Right lobe of liver (tissue), 6 donors: ENCODE results near the gene UBE2H. TPM values are rescaled to one million over a fixed set of nuclear protein-coding genes. Genes with fewer than 3 reads are reported as not detected.

Experiments used
- ATAC-seq, 4 donors: fragments of 200-7000 bp; cut with Tn5 transposase; one replicate each; pipeline ENCODE4 v1.9.1; 2020; ENCODE audit warnings: mild to moderate bottlenecking in 4 of 4, moderate library complexity in 4 of 4
- DNase-seq, 3 donors: peaks; one replicate each; pipeline ENCODE4 v3.0.0-alpha.2; 2020
- H3K27ac ChIP-seq, 3 donors: fragments of 200-600 bp; one replicate each; pipeline ENCODE4 v1.8.0; 2022
- H3K27me3 ChIP-seq, 2 donors: fragments of 200-600 bp; one replicate each; pipeline ENCODE4 v1.8.0; 2022
- H3K36me3 ChIP-seq, 4 donors: fragments of 200-600 bp; sonication (generic) in 1 of 4; one replicate each; pipeline versions ENCODE4 v1.5.1 to v1.8.0; 2017 to 2022; ENCODE audit warnings: control low read depth in 1 of 4
- H3K4me1 ChIP-seq, 4 donors: fragments of 200-600 bp; sonication (generic) in 1 of 4; one replicate each; pipeline versions ENCODE4 v1.5.1 to v1.8.0; 2017 to 2022; ENCODE audit warnings: control low read depth in 1 of 4
- H3K4me3 ChIP-seq, 3 donors: fragments of 200-600 bp; one replicate each; pipeline ENCODE4 v1.8.0; 2022
- H3K9me3 ChIP-seq, 4 donors: fragments of 200-600 bp; sonication (generic) in 1 of 4; one replicate each; pipeline versions ENCODE4 v1.5.1 to v1.8.0; 2017 to 2022; ENCODE audit warnings: control low read depth in 1 of 4
- POLR2A ChIP-seq: fragments of 450-650 bp; IDR thresholded peaks from one replicate; pipeline ENCODE4 v1.6.1; 2017; ENCODE audit warnings: antibody characterized with exemption, mild to moderate bottlenecking
- WGBS: methylation state at CpG from one replicate; pipeline ENCODE4 v1.1.6; 2018; ENCODE audit warnings: low coverage, low lambda C conversion rate; ENCODE audit not compliant: insufficient coverage; ENCODE audit errors: missing lambda C conversion rate; 5-methylcytosine and 5-hydroxymethylcytosine counted together
- intact Hi-C, 2 donors: fragments of 100-400 bp; cut with DNase I; formaldehyde crosslinking; loops; one replicate each; pipeline versions ENCODE4 v1.11.2 to v1.14.1; 2022
- total RNA-seq, 6 experiments: library from RNA; depleted of rRNA in 2 of 6; stranded (reverse); fragments of >200 nt in 2 of 6; fragmentation: NEBNext Ultra II Directional in 3 of 6; extraction: Animal tissue kit (Norgen Biotek cat#: 25700) in 3 of 6; gene quantifications; one replicate each; pipeline versions ENCODE4 v1.1.0 to v1.2.4, GENCODE V29; 2016 to 2023
- TF ChIP-seq, protein P1 (sequence below), 4 donors: fragments of 200-600 bp in 3 of 4; fragments of 450-650 bp in 1 of 4; IDR thresholded peaks; one replicate each; pipeline versions ENCODE4 v1.5.1 to v1.8.0; 2016 to 2022; ENCODE audit warnings: antibody characterized with exemption in 4 of 4, mild to moderate bottlenecking in 2 of 4
- donor health status: DM: no; HTN: yes; CAD: no.
- donor health status: DM: no; HTN: no; CAD: no.
- donor health status: DM: no; HTN: no; CAD: no.
- donor health status: DM: no; HTN: yes; CAD: no.
- donor health status: DM: no; HTN: yes; CAD: no.

Gene UBE2H
- total RNA-seq, 6 experiments from 2014 or later = 27.4 to 47.0 (median 35.6) TPM

DNA sequence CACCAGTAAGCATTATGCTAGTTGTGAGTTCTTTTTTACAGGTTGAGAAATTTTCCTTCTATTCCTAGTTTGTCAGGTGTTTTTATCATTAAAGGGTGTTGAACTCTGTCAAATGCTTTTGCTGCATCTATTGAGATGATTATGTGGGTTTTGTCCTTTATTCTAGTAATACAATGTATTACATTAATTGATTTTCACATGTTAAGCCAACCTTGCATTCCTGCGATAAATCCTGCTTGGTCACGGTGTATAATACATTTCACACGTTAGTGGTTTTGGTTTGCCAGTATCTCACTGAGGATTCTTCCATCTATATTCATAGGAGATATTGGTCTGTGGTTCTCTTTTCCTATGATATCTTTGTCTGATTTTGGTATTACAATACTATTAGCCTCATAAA is 136.0 kb downstream of the UBE2H start:
- intact Hi-C loops = no loop called here
- H3K9me3 ChIP-seq = no peaks in the 10 kb centered on the region
- no peak overlapping the region for H3K27ac ChIP-seq
- ATAC-seq (no peak), DNase-seq (no peak)
- H3K4me3 ChIP-seq = no peak overlapping the region
- no peak for TF ChIP-seq POLR2A
- TF ChIP-seq, protein P1, sequence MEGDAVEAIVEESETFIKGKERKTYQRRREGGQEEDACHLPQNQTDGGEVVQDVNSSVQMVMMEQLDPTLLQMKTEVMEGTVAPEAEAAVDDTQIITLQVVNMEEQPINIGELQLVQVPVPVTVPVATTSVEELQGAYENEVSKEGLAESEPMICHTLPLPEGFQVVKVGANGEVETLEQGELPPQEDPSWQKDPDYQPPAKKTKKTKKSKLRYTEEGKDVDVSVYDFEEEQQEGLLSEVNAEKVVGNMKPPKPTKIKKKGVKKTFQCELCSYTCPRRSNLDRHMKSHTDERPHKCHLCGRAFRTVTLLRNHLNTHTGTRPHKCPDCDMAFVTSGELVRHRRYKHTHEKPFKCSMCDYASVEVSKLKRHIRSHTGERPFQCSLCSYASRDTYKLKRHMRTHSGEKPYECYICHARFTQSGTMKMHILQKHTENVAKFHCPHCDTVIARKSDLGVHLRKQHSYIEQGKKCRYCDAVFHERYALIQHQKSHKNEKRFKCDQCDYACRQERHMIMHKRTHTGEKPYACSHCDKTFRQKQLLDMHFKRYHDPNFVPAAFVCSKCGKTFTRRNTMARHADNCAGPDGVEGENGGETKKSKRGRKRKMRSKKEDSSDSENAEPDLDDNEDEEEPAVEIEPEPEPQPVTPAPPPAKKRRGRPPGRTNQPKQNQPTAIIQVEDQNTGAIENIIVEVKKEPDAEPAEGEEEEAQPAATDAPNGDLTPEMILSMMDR (IDR thresholded peaks at IDR 0.05) = no peak
- 86% methylated on average over 3 of the region's 3 CpGs for WGBS
- no peaks in the 10 kb centered on the region for H3K27me3 ChIP-seq
- H3K4me1 ChIP-seq = no peaks in the 10 kb centered on the region
- H3K36me3 ChIP-seq = no peaks in the 10 kb centered on the region

DNA sequence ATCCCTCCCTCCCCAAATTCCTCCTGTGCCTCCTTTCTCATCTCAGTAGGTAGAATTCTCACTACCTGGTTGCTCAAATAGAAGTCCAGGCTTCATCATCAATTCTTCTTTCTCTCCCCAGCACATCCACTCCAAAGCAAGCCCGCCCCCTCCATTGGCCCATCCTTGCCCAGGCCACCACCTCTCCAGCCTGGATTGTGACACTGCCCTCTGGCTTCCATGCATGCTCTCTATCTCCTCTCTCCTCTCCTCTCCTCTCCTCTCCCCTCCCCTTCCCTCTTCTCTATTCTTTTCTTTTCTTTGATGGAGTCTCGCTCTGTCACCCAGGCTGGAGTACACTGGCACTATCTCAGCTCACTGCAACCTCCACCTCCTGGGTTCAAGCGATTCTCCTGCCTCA is 144.9 kb downstream of the UBE2H start:
- intact Hi-C loops = no loop called here
- Histone ChIP-seq H3K4me1 (no peaks in the 10 kb centered on the region), H3K9me3 (no peaks in the 10 kb centered on the region), H3K27ac (no peak overlapping the region), H3K36me3 (no peaks in the 10 kb centered on the region), H3K4me3 (no peak overlapping the region), H3K27me3 (no peaks in the 10 kb centered on the region)
- no peak for DNase-seq
- no peak for ATAC-seq
- no peak for TF ChIP-seq POLR2A
- TF ChIP-seq, protein P1 (IDR thresholded peaks at IDR 0.05) = no peak
- 87% methylated on average over 3 of the region's 3 CpGs for WGBS

DNA sequence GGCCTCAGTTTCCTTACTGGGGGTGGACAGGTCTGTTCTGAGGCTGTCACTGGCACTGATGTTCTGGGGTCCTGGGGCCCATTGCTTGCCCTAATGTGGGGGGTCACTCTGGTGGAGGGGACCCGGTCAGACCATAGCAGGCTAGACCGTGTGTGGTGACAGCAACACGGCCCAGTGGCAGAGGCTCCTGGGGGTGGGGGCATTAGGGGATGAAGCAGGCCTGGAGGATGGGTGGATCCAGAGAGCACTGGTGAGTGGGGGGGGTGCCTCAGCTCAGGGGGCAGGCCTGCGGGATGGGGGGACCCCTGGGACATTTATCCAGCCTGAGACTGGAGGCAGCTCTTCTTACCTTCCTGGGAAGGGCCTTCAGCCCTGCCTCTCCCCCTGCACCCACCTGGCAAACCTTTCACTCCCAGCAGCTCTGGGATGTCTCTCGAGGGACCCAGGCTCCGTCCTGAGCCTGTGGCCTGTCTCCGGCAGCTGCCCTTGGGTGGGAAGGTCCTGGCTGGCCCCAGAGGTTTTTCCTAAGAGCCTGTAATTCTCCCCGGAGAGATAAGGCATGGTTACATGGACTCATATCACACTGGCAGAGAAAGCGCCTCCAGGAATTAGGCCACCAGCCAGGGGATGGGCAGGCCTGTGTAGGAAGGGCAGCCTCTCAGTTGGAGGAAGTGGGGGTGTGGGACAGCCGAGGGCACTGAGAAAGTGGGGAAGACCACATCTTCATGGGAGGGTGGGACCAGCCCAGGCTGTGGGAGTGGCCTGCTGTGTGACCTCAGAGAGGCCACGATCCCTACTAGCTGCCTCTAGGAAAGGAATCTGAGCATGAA is 147.7 kb downstream of the UBE2H start:
- DNase-seq (no peak), ATAC-seq (peak in 1 of 4 donors; percentile 27)
- Histone ChIP-seq H3K36me3 (no peaks in the 10 kb centered on the region), H3K9me3 (no peaks in the 10 kb centered on the region), H3K4me1 (no peaks in the 10 kb centered on the region), H3K4me3 (no peak overlapping the region), H3K27me3 (no peaks in the 10 kb centered on the region), H3K27ac (no peak overlapping the region)
- TF ChIP-seq, protein P1 (IDR thresholded peaks at IDR 0.05) = no peak
- TF ChIP-seq POLR2A = no peak
- intact Hi-C loops = no loop called here
- WGBS = 54% methylated on average over 4 of the region's 11 CpGs

DNA sequence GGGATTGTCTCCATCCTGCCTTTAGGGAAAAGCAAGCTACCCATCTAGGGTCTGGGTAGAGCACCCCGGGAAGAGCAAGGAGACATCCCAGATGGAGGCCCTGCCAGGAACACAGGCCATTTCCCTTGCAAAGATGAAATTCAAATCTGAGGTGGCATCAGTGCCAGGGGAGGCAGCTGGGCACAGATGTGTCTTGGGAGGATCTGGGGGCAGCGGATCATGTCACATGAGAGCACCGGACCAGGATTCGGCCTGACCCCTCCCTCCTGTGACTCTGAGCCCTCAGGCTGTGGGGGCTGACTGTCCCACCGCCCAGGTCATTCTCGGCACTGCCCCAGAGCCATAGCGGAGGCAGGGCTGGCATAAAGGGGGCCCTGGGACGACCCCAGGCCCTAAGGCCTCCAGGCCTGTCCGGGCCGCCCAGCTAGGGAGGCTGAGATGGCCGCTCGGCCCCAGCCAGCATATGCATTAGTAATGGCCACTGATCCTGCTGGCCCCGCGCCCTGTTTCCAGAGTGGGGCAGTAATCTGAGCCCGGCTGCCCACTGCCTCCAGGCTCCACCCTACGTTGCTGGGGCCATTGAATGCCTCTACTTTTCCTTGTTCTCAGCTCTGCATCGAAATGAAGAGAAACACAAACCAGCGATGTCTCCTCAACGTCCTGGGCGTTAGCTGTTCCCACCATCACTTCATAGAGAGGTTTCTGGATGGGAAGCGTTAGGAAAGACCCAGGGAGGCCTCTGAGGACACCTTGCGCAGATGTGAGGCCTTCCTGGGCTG is 148.5 kb downstream of the UBE2H start:
- Histone ChIP-seq H3K36me3 (no peaks in the 10 kb centered on the region), H3K4me3 (no peak overlapping the region), H3K9me3 (no peaks in the 10 kb centered on the region), H3K27ac (no peak overlapping the region), H3K4me1 (no peaks in the 10 kb centered on the region), H3K27me3 (no peaks in the 10 kb centered on the region)
- WGBS = 90% methylated on average over 2 of the region's 22 CpGs
- DNase-seq (no peak), ATAC-seq (no peak)
- no peak for TF ChIP-seq POLR2A
- TF ChIP-seq, protein P1 (IDR thresholded peaks at IDR 0.05) = no peak
- intact Hi-C loops = no loop called here
